HG03175 (cell line): ENCODE results near the gene RBBP8.
"Not testable (repeated sequence)": the region's sequence is repeated elsewhere in the genome, so short reads cannot be mapped to it uniquely, and the experiment has no call there.

ENCODE experiments used
- ATAC-seq: cut with Tn5 transposase; IDR thresholded peaks from one replicate; pipeline ENCODE4 v1.9.1; 2021; ENCODE audit warnings: mild to moderate bottlenecking, moderate library complexity; ENCODE audit not compliant: unreplicated experiment

Gene RBBP8

DNA sequence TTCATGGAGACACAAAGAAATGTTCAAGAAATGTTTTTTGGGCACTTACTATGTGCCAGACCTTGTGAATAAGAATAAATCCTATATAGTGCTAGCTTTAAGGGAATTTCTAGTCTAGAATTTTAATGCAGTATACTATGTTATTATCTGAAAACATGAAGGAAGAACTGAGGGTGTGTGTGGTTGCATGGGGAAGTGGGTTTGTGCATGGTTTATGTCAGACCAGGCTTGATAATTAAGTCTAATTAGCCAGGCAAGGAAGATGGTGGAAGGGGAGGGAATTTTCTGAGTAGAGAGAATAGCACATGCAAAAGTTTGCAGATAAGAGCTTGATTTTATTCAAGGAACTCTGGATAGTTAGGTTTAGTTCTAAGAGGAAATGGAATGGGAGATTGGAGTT is 6.5 kb downstream of the RBBP8 start:
- no peak for ATAC-seq

DNA sequence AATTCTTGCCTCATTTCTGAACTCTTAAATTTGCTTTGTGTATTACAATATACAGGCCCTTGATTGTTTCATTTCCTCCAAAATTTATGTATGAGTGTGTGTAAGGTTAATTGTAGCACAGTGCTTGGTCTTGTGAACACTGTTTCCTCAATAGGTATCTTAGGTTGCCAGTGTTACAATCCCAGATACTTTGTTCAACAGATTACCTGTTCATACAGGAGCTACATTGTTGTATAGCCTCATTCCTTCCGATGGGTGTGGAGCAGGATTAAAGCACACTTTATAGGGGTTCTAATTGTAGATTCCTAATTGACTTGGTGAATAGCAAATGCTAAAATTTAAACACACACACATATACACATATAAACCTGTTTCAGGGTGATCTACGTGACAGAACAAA is 10.7 kb downstream of the RBBP8 start:
- no peak for ATAC-seq

DNA sequence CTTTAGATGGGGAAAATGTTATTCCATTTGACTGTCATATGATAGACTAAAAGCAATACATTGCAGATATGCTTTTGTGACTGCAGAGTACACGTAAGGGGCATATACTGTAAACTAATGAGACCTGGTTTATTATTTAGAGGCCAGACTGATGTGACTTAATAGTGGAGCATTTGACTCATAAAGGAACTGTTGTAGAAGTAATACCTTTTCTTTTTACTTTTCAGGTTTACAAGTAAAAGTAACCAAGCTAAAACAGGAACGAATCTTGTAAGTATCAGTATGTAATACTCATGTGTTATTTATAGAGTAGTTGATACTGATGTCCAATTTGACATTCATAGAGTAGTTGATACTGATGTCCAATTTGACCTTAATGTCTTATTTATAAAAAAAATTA is 13.1 kb downstream of the RBBP8 start:
- no peak for ATAC-seq

DNA sequence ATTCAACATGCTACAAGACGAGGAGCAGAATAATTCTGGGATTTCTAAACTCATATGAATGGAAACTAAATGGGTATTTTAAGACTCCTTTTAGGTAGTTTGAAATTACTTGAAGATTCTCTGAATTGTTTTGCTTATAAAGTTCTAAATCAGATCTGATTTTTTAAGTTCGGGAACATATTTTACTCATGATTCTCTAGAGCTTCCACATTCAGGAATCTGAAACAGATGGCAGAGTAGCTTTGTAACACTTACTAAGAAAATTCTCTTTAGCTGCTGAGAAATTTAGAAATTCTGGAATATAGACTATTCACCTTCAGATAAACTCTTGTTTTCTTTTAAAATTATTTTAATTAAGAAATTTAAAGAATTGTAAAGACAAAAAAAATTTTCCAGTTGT is 13.7 kb downstream of the RBBP8 start:
- no peak for ATAC-seq

DNA sequence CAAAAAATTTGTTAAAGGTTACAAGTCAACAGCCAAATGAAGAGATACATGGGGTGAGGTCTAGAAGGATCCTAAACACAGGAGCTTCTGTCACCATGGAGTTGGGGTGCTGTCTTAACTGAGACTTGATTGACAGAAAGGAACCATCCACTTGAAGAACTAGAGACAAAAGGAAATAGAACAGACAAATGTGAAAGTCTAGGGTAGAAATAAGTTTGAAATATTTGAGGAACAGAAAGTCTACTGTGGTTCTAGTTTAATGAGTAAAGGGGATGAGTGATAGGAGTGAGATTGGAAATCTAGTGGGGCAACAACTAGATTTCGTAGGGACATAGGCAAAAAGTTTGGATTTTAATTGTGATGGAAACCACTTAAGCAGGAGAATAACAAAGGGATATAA is 18.7 kb downstream of the RBBP8 start:
- no peak for ATAC-seq

DNA sequence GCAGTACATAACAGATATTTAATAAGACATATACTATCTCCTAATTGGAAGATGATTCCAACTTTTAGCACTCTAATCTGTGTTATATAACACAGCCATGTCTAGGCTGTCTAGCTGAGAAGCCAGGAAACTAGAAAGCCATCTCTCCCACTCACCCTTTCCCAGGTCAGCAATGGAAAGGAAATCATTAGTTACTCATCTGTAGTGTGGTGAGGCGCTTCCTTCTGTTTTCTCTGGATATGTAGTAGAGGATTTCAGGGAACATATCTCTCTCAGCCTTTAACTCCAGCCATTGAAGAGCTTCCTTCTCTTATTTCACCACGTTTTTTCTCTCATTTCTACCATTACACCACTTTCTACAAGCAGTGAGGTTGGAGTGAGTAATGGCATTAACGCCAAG is 19.4 kb downstream of the RBBP8 start:
- no peak for ATAC-seq

DNA sequence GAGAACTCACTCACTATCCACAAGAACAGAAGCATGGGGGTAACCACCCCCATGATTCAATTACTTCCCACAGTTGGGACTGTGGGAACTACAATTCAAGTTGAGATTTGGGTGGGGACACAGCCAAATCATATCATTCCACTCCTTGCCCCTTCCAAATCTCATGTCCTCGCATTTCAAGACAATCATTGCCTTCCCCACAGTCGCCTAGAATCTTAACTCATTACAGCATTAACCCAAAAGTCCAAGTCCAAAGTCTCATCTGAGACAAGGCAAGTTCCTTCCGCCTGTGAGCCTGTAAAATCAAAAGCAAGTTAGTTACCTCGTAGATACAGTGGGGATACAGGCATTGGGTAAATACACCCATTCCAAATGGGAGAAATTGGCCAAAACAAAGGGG is 20.9 kb downstream of the RBBP8 start:
- ATAC-seq: not testable (repeated sequence)

DNA sequence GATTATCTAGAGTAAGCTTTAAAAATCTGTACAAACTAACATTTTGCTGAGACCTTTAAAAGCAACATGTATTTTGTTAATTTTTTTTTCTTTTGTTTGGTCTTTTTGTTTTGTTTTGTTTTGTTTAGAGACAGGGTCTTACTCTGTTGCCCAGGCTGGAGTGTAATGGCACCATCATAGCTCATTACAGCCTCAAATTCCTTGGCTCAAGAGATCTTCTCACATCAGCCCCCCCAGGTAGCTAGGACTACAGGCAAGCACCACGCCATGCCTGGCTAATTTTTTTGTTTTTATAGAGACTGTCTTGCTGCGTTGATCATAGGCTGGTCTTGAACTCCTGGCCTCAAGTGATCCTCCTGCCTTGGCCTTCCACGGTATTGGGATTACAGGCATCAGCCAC is 23.1 kb downstream of the RBBP8 start:
- ATAC-seq: no peak

DNA sequence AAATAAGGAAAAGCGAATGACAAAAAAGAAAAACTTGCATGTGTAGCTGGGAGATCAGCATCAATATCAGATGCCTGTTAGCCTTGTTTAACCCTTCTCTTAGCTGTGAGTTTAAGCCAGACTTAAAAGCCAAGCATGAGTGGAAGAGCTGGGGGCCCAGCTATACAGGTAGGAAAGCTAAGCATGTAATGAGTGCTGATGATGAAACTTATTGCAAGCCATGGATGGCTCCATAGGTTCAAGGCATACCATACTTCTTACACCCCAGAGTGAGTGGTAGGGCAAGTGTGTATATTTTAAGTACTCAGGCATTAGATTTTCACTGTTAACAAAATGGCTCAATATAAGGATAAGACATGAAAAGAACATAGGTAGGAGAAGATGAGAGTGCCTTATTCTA is 28.0 kb downstream of the RBBP8 start:
- no peak for ATAC-seq

DNA sequence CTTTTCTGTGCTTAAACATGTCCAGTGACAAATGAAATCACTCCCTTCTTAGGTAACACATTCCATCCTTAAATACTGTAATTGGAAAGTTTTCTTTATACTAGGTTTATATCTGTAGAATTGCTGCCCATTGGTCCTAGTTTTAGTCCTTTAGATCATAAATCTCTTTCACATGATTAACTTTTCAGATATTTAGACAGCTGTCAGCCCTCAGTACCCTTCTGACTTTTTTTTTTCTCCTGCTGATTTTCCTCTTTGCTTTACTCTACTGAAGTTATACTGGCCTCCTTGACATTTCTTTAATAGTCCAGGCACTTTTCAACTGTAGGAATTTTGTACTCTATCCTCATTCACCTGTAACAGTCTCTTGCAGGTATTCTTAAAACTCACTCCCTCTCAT is 28.9 kb downstream of the RBBP8 start:
- no peak for ATAC-seq

DNA sequence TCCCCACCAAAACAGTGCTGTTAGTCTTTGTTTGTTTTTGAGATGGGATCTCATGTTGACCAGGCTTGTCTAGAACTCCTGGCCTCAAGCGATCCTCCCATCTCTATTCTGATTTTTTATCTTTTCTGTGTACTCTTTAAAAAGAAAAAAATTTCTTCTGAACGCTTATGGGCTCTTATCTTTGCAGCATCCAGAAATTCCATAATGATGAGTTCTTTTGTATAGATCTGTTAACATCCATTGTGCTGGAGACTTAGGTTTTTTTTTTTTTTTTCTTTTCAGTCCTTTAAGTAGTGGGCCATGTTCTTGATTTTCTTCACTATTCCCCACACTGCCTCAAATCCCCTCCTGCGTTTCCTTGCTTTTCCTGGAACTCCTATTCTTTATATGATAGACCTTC is 31.0 kb downstream of the RBBP8 start:
- ATAC-seq: no peak

DNA sequence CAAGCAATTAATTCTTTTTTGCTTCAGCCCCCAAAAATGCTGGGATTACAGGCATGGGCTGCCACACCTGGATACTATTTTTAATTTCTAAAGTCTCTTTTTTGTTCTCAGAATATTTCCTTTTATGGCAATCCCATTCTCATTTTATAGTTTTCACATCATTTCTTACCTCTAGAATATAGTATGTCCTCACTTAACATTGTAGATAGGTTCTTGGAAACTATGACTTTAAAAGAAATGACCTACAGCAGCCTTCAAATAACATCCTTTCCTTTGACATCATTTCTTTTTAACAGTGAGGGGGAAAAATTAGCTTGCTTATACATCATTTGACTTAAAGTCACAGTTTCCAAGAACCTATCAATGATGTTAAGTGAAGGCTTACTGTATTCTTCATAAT is 31.6 kb downstream of the RBBP8 start:
- no peak for ATAC-seq

DNA sequence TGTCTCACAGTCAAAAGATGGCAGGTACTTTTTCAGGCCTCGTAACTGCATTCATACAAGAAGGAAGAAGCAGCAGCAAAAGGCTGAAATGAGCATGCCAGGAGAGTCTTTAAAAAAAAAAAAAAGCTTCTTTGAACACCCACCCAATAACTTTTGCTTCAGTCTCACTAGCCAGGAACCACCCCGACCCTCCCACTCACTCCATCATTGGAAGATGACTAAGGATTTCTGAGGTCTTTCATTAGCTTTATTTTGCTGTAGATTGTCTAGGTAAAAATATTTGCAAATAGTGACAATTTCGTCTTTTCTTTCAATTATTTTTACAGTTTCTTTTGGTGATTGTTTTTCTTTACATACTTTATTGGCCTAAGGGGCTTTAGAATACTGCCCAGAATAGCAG is 37.9 kb downstream of the RBBP8 start:
- no peak for ATAC-seq

DNA sequence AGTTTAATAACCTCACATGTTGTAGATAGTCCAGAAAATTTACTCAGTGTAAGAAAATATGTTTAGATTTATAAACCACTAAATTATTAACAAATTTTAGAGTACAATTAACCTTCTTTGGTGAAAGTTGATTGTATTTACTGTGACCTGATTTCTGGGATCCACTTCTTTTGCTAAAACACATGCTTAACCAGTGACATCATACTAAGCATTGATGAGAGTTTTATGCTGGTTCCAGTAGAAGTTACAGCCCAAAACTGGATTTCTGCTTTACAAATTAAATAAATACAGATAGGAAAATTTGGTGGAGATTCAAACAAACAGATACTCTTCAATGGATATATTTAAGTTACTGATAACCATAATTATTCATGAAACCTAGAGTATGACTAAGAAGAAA is 40.9 kb downstream of the RBBP8 start:
- ATAC-seq: no peak

DNA sequence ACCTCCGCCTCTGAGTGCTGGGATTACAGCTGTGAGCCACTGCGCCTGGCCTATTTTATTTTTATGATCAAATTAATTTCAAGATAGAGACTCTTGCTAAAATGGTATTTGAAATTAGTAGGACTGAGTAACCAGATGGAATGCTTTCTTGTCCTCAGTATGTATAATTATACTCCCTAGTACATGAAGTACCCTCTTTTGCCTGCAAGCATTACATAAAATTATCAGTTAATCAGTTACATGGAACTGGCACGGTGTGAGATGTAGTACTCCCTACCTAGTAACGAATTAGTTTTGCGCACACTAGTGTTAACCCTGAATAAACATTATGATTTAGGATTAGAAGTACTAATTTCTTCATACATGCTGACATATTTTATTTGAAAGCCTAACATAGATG is 41.6 kb downstream of the RBBP8 start:
- no peak for ATAC-seq

DNA sequence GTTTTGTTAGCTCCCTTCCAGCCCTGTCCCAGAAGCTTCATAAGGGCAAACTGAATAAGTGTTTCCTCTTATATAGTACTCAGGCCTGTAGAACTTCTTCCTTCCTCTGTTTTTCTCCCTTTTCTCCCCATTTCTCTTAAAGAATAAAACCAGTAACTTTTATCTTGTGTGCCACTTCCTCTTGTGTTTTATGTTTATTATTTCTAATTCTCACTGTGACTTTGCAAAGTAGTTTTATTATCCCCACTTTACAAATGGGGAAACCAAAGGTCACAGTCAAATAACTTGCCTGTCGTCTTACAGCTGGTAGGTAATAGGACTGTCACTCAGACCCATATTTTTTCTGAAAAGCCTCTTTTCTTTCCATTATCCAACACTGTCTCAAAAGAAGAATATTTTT is 42.4 kb downstream of the RBBP8 start:
- no peak for ATAC-seq

DNA sequence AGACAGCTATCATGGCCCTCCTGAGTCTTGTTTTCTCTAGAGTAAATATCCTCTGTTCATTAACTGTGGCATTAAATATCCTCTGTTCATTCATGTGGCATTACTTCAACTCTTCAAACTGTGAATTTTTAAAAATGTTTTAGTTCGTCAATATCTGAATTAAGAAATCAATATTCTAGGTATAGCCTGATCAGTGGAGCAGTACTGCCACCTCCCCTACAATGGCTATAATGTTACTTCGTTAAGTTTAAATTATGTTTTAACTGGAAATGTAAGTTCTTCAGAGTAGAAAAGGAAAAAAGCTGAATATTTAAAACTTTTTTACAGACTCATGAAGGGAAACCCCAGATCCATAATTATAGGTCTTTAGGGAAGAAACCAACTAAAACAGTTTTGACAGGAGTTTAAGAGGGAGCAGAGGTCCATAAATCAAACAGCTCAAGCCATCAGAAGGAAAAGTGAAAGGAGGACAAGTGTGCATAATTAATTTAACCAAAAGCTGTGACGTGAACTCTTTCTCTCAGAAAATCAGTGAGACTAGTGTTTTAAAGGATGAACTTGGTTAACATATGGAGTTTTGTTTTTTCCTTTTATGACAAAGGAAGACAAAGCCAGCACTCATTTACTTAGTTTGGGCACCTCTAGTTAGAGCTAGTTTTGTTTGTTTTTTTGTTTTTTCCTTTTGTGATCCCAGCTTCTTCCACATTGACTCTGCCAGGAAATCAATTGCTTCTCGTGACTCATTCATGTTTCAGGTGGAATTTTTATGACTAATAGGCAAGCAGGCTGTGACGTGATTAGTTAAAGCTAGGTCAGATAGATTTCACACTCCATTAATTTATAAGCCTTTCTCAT is 44.9 kb downstream of the RBBP8 start:
- ATAC-seq: no peak

DNA sequence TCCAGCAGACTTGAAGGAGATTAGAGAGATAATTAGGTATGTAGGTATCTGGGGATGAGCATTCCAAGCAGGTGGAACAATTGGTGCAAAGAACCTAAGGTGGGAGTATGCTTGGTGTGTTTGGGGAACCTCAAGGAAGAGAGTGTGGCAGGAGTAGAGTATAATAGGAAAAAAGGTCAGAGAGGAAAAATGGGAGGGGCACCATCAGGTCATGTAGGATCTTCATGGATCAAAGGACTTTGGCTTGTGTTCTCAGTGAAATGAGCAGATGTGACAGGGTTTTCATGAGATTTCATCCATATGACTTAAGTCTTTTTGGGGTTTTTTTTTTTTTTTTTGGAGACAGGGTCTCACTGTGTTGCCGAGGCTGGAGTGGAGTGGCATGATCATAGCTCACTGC is 47.3 kb downstream of the RBBP8 start:
- ATAC-seq: no peak

DNA sequence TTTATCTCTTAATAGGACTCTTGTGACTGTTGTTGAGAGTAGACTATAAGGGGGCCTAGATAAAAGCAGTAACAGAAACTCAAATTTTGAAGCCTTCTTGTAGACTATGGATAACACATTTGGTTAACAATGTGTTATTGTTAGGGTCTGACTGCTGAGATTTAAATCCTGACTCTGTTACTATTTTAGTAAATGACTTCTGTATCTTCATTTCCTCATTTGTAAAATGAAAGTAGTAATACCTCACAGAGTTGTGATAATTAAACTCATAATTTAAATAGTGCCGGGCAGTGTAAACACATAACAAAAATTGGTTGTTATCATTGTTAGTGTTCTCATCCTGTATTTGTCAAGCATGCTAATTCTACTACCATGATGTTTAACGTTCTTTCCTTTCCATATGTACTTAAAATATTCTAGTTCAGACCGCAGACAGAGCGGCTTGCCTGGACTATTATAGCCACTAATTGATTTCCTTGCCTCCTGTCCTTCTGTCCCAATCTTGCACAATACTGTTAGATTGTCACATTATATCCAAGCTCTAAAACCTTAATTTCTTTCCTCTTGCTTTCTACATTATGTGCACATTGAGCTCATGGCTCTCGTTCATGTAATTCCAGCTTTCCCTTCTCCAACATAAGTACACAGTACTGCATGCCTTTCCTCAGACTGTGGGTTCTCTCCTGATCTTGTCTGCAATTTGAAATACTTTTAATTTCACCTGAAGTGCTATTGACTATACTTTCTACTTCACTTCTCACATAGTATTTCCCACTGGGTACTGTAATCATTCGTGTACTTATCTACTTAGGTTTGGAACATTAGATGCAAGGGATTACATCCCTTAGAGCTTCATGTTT is 48.4 kb downstream of the RBBP8 start:
- no peak for ATAC-seq

DNA sequence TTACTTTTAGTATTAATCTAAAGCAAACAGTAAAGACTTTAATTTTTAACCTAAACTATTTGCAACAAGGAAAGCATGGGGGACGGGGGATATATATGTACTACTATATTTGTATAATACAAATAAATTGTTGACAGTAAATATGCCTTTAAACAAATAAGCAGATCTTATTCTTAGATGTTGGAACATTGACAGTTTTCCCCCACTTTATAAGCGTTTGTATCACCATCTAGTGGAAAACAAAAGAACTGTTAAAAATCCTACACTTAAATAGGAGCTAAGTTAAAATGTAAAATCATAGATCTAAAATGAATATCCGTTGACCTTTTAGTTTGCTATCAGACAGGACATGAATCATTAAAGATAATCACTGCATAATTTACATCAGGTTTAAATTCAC is 50.0 kb downstream of the RBBP8 start:
- ATAC-seq: no peak

DNA sequence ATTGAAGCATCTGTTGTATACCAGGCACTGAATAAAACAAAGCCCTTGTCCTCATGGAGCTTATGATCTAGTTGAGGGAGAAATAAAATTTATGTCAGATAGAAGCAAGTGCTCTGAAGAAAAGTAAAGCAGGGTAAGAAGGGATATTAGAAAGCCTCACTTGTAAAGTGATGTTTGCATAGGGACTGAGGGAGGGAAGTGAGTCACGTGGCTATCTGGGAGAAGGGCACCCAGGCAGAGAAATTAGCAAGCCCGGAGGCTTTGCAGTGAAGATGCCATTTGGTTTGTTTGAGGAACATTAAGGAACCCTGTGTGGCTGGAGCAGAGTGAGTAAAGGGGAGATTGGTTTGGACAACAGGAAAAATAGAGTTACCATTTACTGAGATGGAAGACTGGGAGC is 52.1 kb downstream of the RBBP8 start:
- no peak for ATAC-seq

DNA sequence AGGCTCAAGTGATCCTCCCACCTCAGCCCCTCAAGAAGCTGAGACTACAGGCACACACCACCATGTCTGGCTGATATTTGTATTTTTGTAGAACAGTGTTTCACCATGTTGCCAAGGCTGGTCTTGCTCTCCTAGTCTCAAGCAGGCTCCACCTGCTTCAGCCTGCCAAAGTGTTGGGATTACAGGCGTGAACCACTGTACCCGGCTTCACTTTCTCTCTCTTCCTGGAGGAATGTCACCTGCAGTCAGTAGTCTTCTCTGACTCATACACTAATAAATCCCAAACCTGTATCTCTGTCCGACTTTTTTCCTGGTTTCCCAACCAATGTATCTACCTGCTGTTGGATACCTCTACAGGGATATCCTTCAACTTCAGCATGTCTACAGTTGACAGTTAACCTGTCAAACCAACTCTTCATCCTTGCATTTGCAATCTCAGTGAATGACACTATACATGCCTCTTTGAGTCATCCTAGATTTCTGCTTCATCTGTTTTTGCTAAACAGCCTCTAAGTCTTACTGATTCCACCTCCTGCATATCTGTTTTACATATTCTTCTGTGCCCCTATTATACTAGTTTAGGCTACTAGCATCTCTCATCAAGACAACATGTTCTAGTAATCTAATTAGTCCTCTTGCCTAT is 54.5 kb downstream of the RBBP8 start:
- no peak for ATAC-seq
